GM19043 (cell line): Measurements from ENCODE around the gene TUBB4A.
"Not testable (repeated sequence)": the region's sequence is repeated elsewhere in the genome, so short reads cannot be mapped to it uniquely, and the experiment has no call there.

ENCODE experiments used
- ATAC-seq: cut with Tn5 transposase; IDR thresholded peaks from one replicate; pipeline ENCODE4 v1.9.1; 2021; ENCODE audit warnings: low read depth; ENCODE audit not compliant: unreplicated experiment

TUBB4A gene

DNA sequence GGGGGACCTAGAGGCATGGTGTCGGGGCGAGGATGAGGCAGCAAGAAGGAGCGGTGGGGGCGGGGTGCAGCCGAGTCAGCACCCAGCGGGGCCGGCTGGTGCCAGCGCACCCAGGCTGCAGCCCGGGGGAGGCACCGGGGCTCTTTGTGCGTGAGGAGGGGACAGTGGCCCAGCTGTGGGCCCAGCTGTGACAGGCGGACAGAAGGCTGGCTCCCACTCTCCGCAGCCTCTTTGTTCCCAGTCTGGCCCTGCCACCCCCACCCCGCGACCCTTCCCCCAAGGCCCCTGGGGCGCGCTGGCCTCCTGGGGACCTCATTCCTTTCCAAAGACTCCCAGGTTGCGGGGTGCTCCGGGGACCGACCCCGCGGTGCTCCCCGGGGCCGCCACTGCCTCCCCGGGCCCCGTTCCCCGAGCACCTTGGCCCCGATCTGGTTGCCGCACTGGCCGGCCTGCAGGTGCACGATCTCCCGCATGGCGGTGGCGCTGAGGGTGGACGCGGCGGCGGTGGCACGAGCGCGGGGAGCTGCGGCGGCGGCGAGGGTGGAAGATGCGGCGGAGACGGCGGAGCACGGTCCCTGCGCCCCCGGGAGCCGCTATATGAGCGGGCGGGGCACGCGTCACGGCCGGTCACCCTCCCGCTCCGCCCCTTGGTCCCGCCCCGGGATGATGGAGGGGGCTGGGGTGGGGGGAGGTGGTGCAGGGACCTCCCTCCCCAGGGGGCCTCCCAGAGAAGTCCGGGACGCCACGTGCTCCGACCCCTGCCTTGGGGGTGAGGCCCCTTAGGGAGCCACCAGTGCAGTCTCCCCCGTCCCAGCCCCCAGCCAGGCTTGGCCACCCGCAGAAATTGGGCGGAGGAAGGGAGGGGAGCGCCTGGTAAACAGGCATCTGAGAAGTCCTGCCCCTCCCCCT is at the start of gene TUBB4A:
TUBB4A (minus strand) TSS at position 570 of the 909 bp plus-strand sequence; CDS start at position 473, 97 bp downstream.
- no peak for ATAC-seq

DNA sequence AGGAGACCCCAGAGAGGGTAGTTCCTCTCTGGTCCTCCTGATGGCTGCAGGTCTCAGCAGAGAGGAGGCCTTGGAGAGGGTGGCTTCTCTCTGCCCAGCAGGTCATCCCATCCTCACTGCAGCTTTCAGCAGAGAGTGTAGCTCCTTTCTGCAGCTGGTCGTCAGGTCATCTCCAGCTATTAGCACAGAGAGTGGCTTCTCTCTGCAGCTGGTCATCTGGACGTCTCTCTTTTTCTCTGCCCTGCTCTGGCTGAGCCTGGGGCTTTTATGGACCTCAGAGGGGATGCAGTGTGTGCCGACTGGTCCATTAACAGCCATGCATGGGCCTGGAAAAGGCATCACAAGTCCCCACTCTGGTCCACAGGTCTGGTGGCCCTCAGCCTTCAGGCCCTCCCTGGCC is 49.0 kb upstream of the TUBB4A start:
- no peak for ATAC-seq

- ATAC-seq = not testable (repeated sequence)
Observed at GRCh38 chr19:6550679-6551078, 48.6 kb upstream of the TUBB4A start.

- ATAC-seq = no peak
Observed at GRCh38 chr19:6543866-6544347, 41.8 kb upstream of the TUBB4A start.

- ATAC-seq = no peak
Observed at GRCh38 chr19:6540918-6541689, 39.0 kb upstream of the TUBB4A start.

GRCh38 chr19:6539514-6539913 is 37.4 kb upstream of the TUBB4A start:
- no peak for ATAC-seq

GRCh38 chr19:6535558-6536137 is 33.5 kb upstream of the TUBB4A start:
- no peak for ATAC-seq

DNA sequence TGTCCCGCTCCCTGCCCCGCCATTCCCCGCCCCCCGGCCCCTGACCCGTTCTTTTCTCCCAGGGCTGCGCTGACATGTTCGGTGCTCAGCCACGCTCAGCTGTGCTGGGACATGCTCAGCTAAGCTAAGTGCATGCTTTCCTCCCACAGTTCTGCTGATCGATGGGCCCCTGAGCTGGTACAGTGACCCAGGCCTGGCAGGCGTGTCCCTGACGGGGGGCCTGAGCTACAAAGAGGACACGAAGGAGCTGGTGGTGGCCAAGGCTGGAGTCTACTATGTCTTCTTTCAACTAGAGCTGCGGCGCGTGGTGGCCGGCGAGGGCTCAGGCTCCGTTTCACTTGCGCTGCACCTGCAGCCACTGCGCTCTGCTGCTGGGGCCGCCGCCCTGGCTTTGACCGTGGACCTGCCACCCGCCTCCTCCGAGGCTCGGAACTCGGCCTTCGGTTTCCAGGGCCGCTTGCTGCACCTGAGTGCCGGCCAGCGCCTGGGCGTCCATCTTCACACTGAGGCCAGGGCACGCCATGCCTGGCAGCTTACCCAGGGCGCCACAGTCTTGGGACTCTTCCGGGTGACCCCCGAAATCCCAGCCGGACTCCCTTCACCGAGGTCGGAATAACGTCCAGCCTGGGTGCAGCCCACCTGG is 32.5 kb upstream of the TUBB4A start:
- ATAC-seq = no peak

DNA sequence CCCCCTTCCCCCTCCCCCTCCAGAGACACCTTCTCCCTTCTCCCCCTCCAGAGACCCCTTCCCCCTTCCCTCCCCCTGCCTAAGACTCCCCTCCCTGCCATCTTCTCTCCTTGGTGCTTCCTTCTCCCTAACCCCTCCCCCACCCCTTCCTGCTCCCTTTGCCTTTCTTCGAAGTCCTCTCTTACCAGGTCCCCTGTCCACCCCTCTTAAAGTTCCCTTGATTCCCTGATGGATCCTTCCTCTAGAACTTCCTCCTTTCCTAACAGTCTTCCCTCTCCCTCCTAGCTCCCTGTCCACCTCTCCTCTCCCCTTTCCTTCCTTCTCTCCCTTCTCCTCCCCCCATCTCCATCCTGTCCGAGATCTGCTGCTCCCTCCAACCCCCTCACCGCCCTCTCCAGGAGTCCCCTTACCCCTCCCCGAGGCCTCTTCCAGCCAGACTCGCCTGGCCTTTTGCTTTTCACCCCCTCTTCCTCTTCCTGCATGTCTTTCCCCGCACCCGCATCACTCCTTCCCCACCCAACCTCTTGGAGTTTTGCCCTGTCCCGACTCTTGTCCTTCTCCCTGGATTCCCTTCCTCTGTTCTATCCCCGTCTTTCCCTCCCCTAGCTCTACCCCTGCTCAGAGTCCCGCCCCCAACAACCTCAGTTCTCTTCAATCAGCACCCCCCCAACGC is 31.8 kb upstream of the TUBB4A start:
- ATAC-seq = no peak

GRCh38 chr19:6533000-6533328 is 30.9 kb upstream of the TUBB4A start:
- no peak for ATAC-seq

DNA sequence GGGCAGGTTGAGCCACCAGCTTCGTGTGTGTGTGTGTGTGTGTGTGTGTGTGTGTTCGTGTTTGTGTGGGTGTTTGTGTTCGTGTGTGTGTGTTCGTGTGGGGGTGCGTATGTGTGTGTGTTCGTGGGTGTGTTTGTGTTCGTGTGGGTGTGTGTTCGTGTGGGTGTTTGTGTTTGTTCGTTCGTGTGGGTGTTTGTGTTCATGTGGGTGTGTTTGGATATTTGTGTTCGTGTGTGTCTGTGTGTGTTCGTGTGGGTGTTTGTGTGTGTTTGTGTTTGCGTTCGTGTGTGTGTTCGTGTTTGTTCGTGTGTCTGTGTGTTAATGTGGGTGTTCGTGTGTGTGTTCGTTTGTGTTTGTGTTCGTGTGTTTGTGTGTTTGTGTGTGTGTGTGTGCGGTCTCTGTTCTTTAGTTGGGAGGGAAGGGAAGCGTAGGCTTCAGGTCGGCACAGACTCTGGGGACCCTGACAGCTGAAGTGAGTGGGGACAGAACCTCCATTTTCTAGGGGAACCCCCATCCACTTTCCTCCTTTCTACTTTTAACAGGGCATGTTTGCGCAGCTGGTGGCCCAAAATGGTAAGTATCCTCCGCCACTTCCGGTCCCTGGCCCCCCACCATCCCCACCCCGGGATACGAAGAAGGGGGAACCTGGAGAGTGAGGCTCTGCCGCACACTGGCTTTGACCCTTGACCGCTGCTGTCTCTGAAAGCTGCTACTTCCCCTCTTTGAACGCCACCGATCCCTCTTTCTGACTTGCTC is 30.3 kb upstream of the TUBB4A start:
- ATAC-seq = no peak

- ATAC-seq = no peak
Observed at GRCh38 chr19:6531956-6532243, 29.8 kb upstream of the TUBB4A start.

- no peak for ATAC-seq
Observed at GRCh38 chr19:6531163-6531955, 29.2 kb upstream of the TUBB4A start.

- no peak for ATAC-seq
Observed at GRCh38 chr19:6530386-6531162, 28.5 kb upstream of the TUBB4A start, which contains the start of gene TNFSF9. TSS of gene TNFSF9 (plus strand) at chr19:6531026. CDS start at chr19:6531037, 11 bp downstream.

GRCh38 chr19:6529937-6530385 is 27.9 kb upstream of the TUBB4A start:
- ATAC-seq = no peak

DNA sequence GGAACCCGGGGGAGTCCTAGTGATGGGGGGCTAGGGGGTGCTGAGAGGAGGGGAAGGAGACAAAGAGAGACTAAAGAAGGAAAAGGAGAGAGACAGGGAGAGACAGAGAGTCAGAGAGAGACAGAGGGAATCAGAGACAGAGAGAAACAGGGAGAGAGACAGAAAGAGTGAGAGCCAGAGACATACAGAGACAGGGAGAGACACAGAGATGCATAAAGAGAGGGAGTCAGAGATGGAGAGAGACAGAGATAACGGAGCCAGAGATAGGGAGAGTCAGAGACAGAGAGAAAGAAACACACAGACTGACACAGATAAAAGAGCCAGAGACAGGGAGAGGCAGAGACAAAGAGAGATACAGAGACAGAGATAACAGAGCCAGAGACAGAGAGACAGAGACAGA is 27.2 kb upstream of the TUBB4A start:
- no peak for ATAC-seq

DNA sequence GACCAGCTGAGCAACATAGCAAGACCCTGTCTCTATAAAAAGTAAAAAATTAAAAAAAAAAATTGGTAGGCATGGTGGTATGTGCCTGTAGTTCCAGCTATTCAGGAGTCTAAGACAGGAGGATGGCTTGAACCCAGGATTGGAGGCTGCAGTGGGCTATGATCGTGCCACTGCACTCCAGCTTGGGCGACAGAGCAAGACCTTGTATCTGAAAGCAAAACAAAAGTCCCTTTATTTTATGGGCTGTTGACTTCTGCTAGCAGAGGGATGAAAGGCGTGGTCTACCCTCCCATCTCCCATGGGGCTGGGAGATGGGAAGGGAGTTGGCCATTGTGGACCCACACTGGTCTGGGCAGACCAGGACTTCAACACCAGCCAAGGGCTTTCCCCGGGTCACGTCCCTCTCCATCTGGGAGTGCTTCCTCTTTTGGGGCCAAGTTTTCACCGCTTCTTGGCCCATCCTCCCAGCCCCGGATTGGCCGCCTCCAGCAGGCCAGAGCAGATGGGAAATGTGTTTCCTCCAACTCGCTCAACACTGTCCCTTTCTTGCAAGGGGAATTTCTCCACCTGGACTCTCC is 26.5 kb upstream of the TUBB4A start:
- no peak for ATAC-seq
